ENCODE data around the gene FBXO28. TPM values are rescaled to one million over a fixed set of nuclear protein-coding genes. Genes with fewer than 3 reads are reported as not detected.
A peak's percentile ranks its signal among the peaks of the same experiment; 100 is the strongest.

Gene FBXO28
- total RNA-seq, 1 experiment from 2014 or later = 97.6 TPM

- H3K4me3 Mint-ChIP-seq (ENCODE audit: unreplicated experiment) = no peak overlapping the region
- intact Hi-C loops (cut with micrococcal nuclease) = loop anchor here (1.0 to 5.0 kb wide), 2 partner anchors 163 to 473 kb away; no protein-coding TSS in a partner anchor
- no peak overlapping the region for H3K27ac Mint-ChIP-seq (ENCODE audit: low read depth, unreplicated experiment)
- ChIA-PET CTCF (interaction anchor here (0.5 to 3.2 kb wide), 22 partner anchors 8 to 262 kb away, joined by 3 to 16 read pairs (median 4); no protein-coding TSS in a partner anchor), POLR2A (interaction anchor here (0.5 to 2.7 kb wide), 8 partner anchors 11 to 79 kb away, joined by 3 to 16 read pairs (median 6); partner anchors contain the start of gene DEGS1)
- DNase-seq (ENCODE audit: unreplicated experiment) = no peak
- no peaks in the 10 kb centered on the region for H3K9me3 Mint-ChIP-seq (ENCODE audit: unreplicated experiment)
- H3K27me3 Mint-ChIP-seq (ENCODE audit: insufficient read depth, unreplicated experiment) = peaks cover 25% of the 10 kb centered on the region
- TF ChIP-seq, protein P1, sequence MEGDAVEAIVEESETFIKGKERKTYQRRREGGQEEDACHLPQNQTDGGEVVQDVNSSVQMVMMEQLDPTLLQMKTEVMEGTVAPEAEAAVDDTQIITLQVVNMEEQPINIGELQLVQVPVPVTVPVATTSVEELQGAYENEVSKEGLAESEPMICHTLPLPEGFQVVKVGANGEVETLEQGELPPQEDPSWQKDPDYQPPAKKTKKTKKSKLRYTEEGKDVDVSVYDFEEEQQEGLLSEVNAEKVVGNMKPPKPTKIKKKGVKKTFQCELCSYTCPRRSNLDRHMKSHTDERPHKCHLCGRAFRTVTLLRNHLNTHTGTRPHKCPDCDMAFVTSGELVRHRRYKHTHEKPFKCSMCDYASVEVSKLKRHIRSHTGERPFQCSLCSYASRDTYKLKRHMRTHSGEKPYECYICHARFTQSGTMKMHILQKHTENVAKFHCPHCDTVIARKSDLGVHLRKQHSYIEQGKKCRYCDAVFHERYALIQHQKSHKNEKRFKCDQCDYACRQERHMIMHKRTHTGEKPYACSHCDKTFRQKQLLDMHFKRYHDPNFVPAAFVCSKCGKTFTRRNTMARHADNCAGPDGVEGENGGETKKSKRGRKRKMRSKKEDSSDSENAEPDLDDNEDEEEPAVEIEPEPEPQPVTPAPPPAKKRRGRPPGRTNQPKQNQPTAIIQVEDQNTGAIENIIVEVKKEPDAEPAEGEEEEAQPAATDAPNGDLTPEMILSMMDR (IDR thresholded peaks at IDR 0.05; ENCODE audit: unreplicated experiment) = no peak
- H3K4me1 Mint-ChIP-seq (ENCODE audit: insufficient read depth, unreplicated experiment) = peaks cover 12% of the 10 kb centered on the region
- peaks cover 6% of the 10 kb centered on the region for H3K36me3 Mint-ChIP-seq (ENCODE audit: insufficient read depth, unreplicated experiment)
- no TSS peak for BruUV-seq (replicated peaks)
These were observed 56.4 kb downstream of the FBXO28 start for GRCh38 chr1:224170343-224170742.

DNA sequence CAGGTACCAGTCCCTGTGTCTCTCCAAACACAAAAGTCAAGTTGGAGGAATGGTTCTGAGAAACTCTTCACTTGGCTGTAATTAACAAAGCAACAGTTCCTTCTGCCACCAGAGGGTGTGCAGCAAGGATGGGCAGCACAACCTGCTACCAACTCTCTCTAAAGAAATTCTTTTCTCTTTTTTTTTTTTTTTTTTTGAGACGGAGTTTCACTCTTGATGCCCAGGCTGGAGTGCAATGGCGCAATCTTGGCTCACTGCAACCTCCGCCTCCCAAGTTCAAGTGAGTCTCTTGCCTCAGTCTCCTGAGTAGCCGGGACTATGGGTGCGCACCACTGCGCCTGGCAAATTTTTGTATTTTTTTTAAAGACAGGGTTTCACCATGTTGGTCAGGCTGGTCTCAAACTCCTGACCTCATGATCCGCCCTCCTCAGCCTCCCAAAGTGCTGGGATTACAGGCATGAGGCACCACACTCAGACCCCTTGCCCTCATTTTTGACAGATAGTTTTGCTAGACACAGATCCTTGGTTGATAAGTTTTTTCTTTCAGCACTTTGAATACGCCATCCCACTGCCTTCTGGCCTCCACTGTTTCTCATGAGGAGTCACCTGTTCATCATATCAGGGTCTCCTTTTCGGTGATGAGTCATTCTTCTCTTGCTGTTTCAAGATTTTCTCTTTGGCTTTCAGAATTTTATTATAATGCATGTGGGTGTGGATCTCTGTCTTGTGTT lies 57.0 kb downstream of the FBXO28 start:
- TF ChIP-seq, protein P1 (IDR thresholded peaks at IDR 0.05; ENCODE audit: unreplicated experiment) = peak; percentile 32
- POLR2A ChIA-PET = interaction anchor here (0.5 to 2.7 kb wide), 5 partner anchors 13 to 78 kb away, joined by 3 to 16 read pairs (median 7); partner anchors contain the start of gene DEGS1
- Mint-ChIP-seq H3K27ac (ENCODE audit: low read depth, unreplicated experiment) (no peak overlapping the region), H3K4me3 (ENCODE audit: unreplicated experiment) (no peak overlapping the region), H3K4me1 (ENCODE audit: insufficient read depth, unreplicated experiment) (peaks cover 12% of the 10 kb centered on the region), H3K27me3 (ENCODE audit: insufficient read depth, unreplicated experiment) (peaks cover 25% of the 10 kb centered on the region), H3K9me3 (ENCODE audit: unreplicated experiment) (no peaks in the 10 kb centered on the region), H3K36me3 (ENCODE audit: insufficient read depth, unreplicated experiment) (peaks cover 6% of the 10 kb centered on the region)
- intact Hi-C loops (cut with micrococcal nuclease) = loop anchor here (1.0 to 5.0 kb wide), 2 partner anchors 162 to 474 kb away; no protein-coding TSS in a partner anchor
- peak; percentile 71 for DNase-seq (ENCODE audit: unreplicated experiment)
- BruUV-seq (replicated peaks) = no TSS peak
- CTCF ChIA-PET = interaction anchor here (0.6 to 3.2 kb wide), 21 partner anchors 8 to 262 kb away, joined by 3 to 16 read pairs (median 4); no protein-coding TSS in a partner anchor

DNA sequence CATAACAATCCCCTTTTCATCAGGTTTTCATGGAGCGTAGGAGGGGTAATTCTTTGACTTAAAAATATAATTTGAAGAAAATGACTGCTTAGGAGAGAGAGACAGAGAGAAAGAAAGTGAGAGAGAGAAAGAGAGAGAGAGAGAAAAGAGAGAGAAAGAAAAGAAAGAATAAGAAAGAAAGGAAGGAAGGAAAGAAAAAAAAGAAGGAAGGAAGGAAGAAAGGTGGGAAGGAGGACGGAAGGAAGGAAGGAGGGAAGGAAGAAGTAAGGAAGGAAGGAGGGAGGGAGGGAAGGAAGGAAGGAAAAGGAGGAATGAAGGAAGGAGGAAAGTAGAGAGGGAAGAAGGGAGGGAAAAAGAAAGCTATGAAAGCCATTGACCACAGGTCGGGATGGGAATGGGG lies 58.3 kb downstream of the FBXO28 start:
- H3K9me3 Mint-ChIP-seq (ENCODE audit: unreplicated experiment) = no peaks in the 10 kb centered on the region
- TF ChIP-seq, protein P1 (IDR thresholded peaks at IDR 0.05; ENCODE audit: unreplicated experiment) = no peak
- no TSS peak for BruUV-seq (replicated peaks)
- intact Hi-C loops (cut with micrococcal nuclease) = loop anchor here (5.0 kb wide), 1 partner anchor 475 kb away; no protein-coding TSS in a partner anchor
- ChIA-PET CTCF (interaction anchor here (0.6 to 1.1 kb wide), 2 partner anchors 138 to 140 kb away, joined by 4 read pairs; no protein-coding TSS in a partner anchor), POLR2A (interaction anchor here (0.9 to 3.6 kb wide), 2 partner anchors 11 to 34 kb away, joined by 3 to 28 read pairs; partner anchors contain the start of gene DEGS1)
- DNase-seq (ENCODE audit: unreplicated experiment) = no peak
- H3K4me3 Mint-ChIP-seq (ENCODE audit: unreplicated experiment) = no peak overlapping the region
- H3K4me1 Mint-ChIP-seq (ENCODE audit: insufficient read depth, unreplicated experiment) = peaks cover 12% of the 10 kb centered on the region
- H3K36me3 Mint-ChIP-seq (ENCODE audit: insufficient read depth, unreplicated experiment) = peaks cover 6% of the 10 kb centered on the region
- peaks cover 25% of the 10 kb centered on the region for H3K27me3 Mint-ChIP-seq (ENCODE audit: insufficient read depth, unreplicated experiment)
- no peak overlapping the region for H3K27ac Mint-ChIP-seq (ENCODE audit: low read depth, unreplicated experiment)

DNA sequence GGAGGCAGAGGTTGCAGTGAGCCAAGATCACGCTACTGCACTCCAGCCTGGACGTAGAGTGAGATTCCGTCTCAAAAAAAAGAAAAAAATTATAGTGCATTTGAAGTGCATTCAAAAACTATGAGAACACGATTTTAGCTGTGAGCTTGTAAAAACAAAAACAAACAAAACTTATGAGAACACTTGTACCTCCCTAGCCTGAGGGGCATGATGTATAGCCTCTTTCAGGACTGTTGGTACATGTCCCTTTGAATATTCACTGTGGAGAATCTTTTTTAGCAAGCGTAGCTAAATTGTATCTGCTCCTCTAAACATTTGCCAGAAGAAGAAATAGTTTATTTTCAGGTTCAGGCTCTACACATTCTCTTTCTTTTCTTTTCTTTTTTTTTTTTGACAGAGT lies 59.6 kb downstream of the FBXO28 start:
- Mint-ChIP-seq H3K27ac (ENCODE audit: low read depth, unreplicated experiment) (no peak overlapping the region), H3K27me3 (ENCODE audit: insufficient read depth, unreplicated experiment) (peaks cover 25% of the 10 kb centered on the region), H3K4me1 (ENCODE audit: insufficient read depth, unreplicated experiment) (peaks cover 12% of the 10 kb centered on the region), H3K9me3 (ENCODE audit: unreplicated experiment) (no peaks in the 10 kb centered on the region), H3K4me3 (ENCODE audit: unreplicated experiment) (peak overlapping the region; percentile 3), H3K36me3 (ENCODE audit: insufficient read depth, unreplicated experiment) (peaks cover 6% of the 10 kb centered on the region)
- ChIA-PET CTCF (interaction anchor here (0.5 to 1.3 kb wide), 8 partner anchors 9 to 827 kb away, joined by 3 to 5 read pairs (median 4); no protein-coding TSS in a partner anchor), POLR2A (interaction anchor here (0.5 to 3.6 kb wide), 5 partner anchors 9 to 1910 kb away, joined by 3 to 28 read pairs (median 4); partner anchors contain the start of genes DEGS1 and NVL)
- no TSS peak for BruUV-seq (replicated peaks)
- TF ChIP-seq, protein P1 (IDR thresholded peaks at IDR 0.05; ENCODE audit: unreplicated experiment) = no peak
- intact Hi-C loops (cut with micrococcal nuclease) = loop anchor here (5.0 kb wide), 1 partner anchor 476 kb away; no protein-coding TSS in a partner anchor
- no peak for DNase-seq (ENCODE audit: unreplicated experiment)
